PC-9 (cell line): ENCODE data around the gene ITGB8.

ENCODE experiments used
- CTCF ChIP-seq: fragments of 200-600 bp; sonication (generic); conservative IDR thresholded peaks from 2 replicates; pipeline ENCODE4 v1.6.1; 2017; ENCODE audit warnings: mixed run types, antibody characterized with exemption, mild to moderate bottlenecking, moderate library complexity
- EZH2 ChIP-seq: fragments of 200-600 bp; sonication (generic); IDR thresholded peaks from 2 replicates; pipeline ENCODE4 v1.8.0; 2017; ENCODE audit warnings: antibody characterized with exemption, low read depth

GRCh38 chr7:20284771-20285143 lies 45.9 kb upstream of the ITGB8 start:
- TF ChIP-seq CTCF, result no peak
- no peak for TF ChIP-seq EZH2
